ENCODE measurements around the gene CUL2.

GRCh38 chr10:35124540-35124939 is 34.4 kb upstream of the CUL2 start:
- TF ChIP-seq CTCF (IDR thresholded peaks at IDR 0.05) (no peak), POLR2A (IDR thresholded peaks at IDR 0.05) (no peak), POLR2AphosphoS5 (IDR thresholded peaks at IDR 0.05) (no peak), EP300 (IDR thresholded peaks at IDR 0.05) (no peak)
